Hepatocyte (in vitro differentiated cells): ENCODE data around the gene KRTAP9-9. TPM values are rescaled to one million over a fixed set of nuclear protein-coding genes. Genes with fewer than 3 reads are reported as not detected.
"Not testable (repeated sequence)": the region's sequence is repeated elsewhere in the genome, so short reads cannot be mapped to it uniquely, and the experiment has no call there.

Source experiments
- DNase-seq: peaks from one replicate; pipeline ENCODE4 v3.0.0-alpha.2; 2016; ENCODE audit warnings: low spot score
- H2AFZ ChIP-seq: fragments of 200-600 bp; sonication (generic); 2 replicates; pipeline ENCODE4 v1.6.0; 2016; ENCODE audit warnings: antibody characterized with exemption, mild to moderate bottlenecking
- H3K27ac ChIP-seq: fragments of 200-600 bp; sonication (generic); 2 replicates; pipeline ENCODE4 v1.5.1; 2016; ENCODE audit warnings: mild to moderate bottlenecking
- H3K27me3 ChIP-seq: fragments of 200-600 bp; sonication (generic); 2 replicates; pipeline ENCODE4 v1.6.1; 2016
- H3K36me3 ChIP-seq: fragments of 200-600 bp; sonication (generic); replicated peaks from 2 replicates; pipeline ENCODE4 v1.5.1; 2016; ENCODE audit warnings: low read depth; ENCODE audit not compliant: insufficient read depth
- H3K4me1 ChIP-seq: fragments of 200-600 bp; sonication (generic); 2 replicates; pipeline ENCODE4 v1.5.1; 2016; ENCODE audit warnings: mild to moderate bottlenecking, moderate library complexity; ENCODE audit not compliant: insufficient read depth
- H3K4me2 ChIP-seq: fragments of 200-600 bp; sonication (generic); 2 replicates; pipeline ENCODE4 v1.6.0; 2016
- H3K4me3 ChIP-seq: fragments of 200-600 bp; sonication (generic); 2 replicates; pipeline ENCODE4 v1.5.1; 2016; ENCODE audit warnings: mild to moderate bottlenecking
- H3K79me2 ChIP-seq: fragments of 200-600 bp; sonication (generic); 2 replicates; pipeline ENCODE4 v1.6.0; 2017; ENCODE audit warnings: mild to moderate bottlenecking
- H3K9me2 ChIP-seq: fragments of 200-600 bp; sonication (generic); replicated peaks from 2 replicates; pipeline ENCODE4 v1.6.0; 2017; ENCODE audit warnings: mild to moderate bottlenecking; ENCODE audit not compliant: insufficient read depth
- H3K9me3 ChIP-seq: fragments of 200-600 bp; sonication (generic); 2 replicates; pipeline ENCODE4 v1.5.1; 2016; ENCODE audit warnings: low read depth, mild to moderate bottlenecking
- H4K20me1 ChIP-seq: fragments of 200-600 bp; sonication (generic); 2 replicates; pipeline ENCODE4 v1.6.0; 2016; ENCODE audit warnings: mild to moderate bottlenecking; ENCODE audit not compliant: insufficient read depth, poor library complexity, severe bottlenecking
- EZH2 ChIP-seq: fragments of 200-600 bp; sonication (generic); IDR thresholded peaks from 2 replicates; pipeline ENCODE4 v1.6.1; 2016; ENCODE audit warnings: antibody characterized with exemption, mild to moderate bottlenecking, borderline replicate concordance
- EZH2phosphoT487 ChIP-seq: fragments of 200-600 bp; sonication (generic); IDR thresholded peaks from one replicate; pipeline ENCODE4 v1.6.1; 2018; ENCODE audit warnings: antibody characterized with exemption, mild to moderate bottlenecking, low read depth, moderate library complexity; ENCODE audit not compliant: unreplicated experiment, severe bottlenecking
- WGBS: methylation state at CpG from one replicate; pipeline ENCODE4 v1.1.6; 2016; ENCODE audit warnings: low lambda C conversion rate; ENCODE audit errors: missing lambda C conversion rate; 5-methylcytosine and 5-hydroxymethylcytosine counted together
- polyA plus RNA-seq: library from polyadenylated mRNA; unstranded; fragments of >200 nt; fragmentation: Nextera tagmentation; extraction: Ambion mirVana; gene quantifications from 2 replicates; pipeline ENCODE4 v1.2.1, GENCODE V29; 2016
- total RNA-seq: library from RNA; depleted of rRNA; stranded (reverse); fragments of >200 nt; gene quantifications from 2 replicates; pipeline ENCODE4 v1.2.3, GENCODE V29; 2014
- TF ChIP-seq, protein P1 (sequence below): fragments of 200-600 bp; sonication (generic); IDR thresholded peaks from 2 replicates; pipeline ENCODE4 v1.5.1; 2016; ENCODE audit warnings: antibody characterized with exemption, mild to moderate bottlenecking; ENCODE audit not compliant: poor library complexity

The KRTAP9-9 gene
- total and polyA plus RNA-seq, 2 experiments from 2014 or later: not detected

- Histone ChIP-seq H3K79me2 (no peaks in the 10 kb centered on the region), H3K4me2 (no peak overlapping the region), H3K4me3 (no peak overlapping the region), H3K27me3 (peaks cover 5% of the 10 kb centered on the region), H2AFZ (no peak overlapping the region), H3K4me1 (no peaks in the 10 kb centered on the region), H3K27ac (no peak overlapping the region), H4K20me1 (no peaks in the 10 kb centered on the region), H3K9me3 (no peaks in the 10 kb centered on the region), H3K36me3 (no peaks in the 10 kb centered on the region), H3K9me2 (no peaks in the 10 kb centered on the region)
- TF ChIP-seq EZH2phosphoT487 (no peak), EZH2 (no peak)
- TF ChIP-seq, protein P1, sequence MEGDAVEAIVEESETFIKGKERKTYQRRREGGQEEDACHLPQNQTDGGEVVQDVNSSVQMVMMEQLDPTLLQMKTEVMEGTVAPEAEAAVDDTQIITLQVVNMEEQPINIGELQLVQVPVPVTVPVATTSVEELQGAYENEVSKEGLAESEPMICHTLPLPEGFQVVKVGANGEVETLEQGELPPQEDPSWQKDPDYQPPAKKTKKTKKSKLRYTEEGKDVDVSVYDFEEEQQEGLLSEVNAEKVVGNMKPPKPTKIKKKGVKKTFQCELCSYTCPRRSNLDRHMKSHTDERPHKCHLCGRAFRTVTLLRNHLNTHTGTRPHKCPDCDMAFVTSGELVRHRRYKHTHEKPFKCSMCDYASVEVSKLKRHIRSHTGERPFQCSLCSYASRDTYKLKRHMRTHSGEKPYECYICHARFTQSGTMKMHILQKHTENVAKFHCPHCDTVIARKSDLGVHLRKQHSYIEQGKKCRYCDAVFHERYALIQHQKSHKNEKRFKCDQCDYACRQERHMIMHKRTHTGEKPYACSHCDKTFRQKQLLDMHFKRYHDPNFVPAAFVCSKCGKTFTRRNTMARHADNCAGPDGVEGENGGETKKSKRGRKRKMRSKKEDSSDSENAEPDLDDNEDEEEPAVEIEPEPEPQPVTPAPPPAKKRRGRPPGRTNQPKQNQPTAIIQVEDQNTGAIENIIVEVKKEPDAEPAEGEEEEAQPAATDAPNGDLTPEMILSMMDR: no peak
- DNase-seq: no peak
- WGBS: no CpG with 5 or more reads among the region's 1 CpG
These were observed 16.7 kb downstream of the KRTAP9-9 start for GRCh38 chr17:41271858-41272257.

DNA sequence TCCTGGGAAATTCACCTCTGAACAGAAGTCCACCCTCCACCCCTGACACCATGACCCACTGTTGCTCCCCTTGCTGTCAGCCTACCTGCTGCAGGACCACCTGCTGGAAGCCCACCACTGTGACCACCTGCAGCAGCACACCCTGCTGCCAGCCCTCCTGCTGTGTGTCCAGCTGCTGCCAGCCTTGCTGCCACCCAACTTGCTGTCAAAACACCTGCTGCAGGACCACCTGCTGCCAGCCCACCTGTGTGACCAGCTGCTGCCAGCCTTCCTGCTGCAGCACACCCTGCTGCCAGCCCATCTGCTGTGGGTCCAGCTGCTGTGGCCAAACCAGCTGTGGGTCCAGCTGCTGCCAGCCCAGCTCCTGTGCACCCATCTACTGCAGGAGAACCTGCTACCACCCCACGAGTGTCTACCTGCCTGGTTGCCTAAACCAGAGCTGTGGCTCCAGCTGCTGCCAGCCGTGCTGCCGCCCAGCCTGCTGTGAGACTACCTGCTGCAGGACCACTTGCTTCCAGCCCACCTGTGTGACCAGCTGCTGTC is 20.5 kb downstream of the KRTAP9-9 start, which contains the start of gene KRTAP9-7:
KRTAP9-7 (plus strand) TSS at position 51 of the 543 bp plus-strand sequence; CDS start at position 51, 0 bp downstream.
- peak; percentile 1 for DNase-seq
- not testable (repeated sequence) for H3K36me3 ChIP-seq, H3K79me2 ChIP-seq, H3K4me2 ChIP-seq, H3K27ac ChIP-seq, H2AFZ ChIP-seq, H3K9me2 ChIP-seq, H3K4me3 ChIP-seq, H3K9me3 ChIP-seq, H4K20me1 ChIP-seq, H3K27me3 ChIP-seq, H3K4me1 ChIP-seq
- 87% methylated on average over 3 of the region's 3 CpGs for WGBS

GRCh38 chr17:41278176-41278955 is 23.2 kb downstream of the KRTAP9-9 start:
- Histone ChIP-seq H3K79me2 (no peaks in the 10 kb centered on the region), H2AFZ (no peak overlapping the region), H3K4me2 (no peak overlapping the region), H3K9me3 (no peaks in the 10 kb centered on the region), H4K20me1 (no peaks in the 10 kb centered on the region), H3K4me3 (no peak overlapping the region), H3K27ac (no peak overlapping the region), H3K4me1 (no peaks in the 10 kb centered on the region), H3K27me3 (peaks cover 7% of the 10 kb centered on the region), H3K36me3 (no peaks in the 10 kb centered on the region), H3K9me2 (no peaks in the 10 kb centered on the region)
- no peak for TF ChIP-seq EZH2
- 89% methylated on average over 3 of the region's 3 CpGs for WGBS
- DNase-seq: peak; percentile 1

- Histone ChIP-seq H3K36me3 (no peaks in the 10 kb centered on the region), H4K20me1 (no peaks in the 10 kb centered on the region), H3K9me2 (no peaks in the 10 kb centered on the region), H3K9me3 (no peaks in the 10 kb centered on the region), H3K27me3 (no peaks in the 10 kb centered on the region), H3K27ac (no peak overlapping the region), H2AFZ (no peak overlapping the region), H3K79me2 (no peaks in the 10 kb centered on the region), H3K4me1 (no peaks in the 10 kb centered on the region), H3K4me2 (no peak overlapping the region), H3K4me3 (no peak overlapping the region)
- 36% methylated on average over 3 of the region's 3 CpGs for WGBS
- DNase-seq: peak; percentile 1
- TF ChIP-seq, protein P1: no peak
- TF ChIP-seq EZH2phosphoT487 (no peak), EZH2 (no peak)
These were observed 28.9 kb downstream of the KRTAP9-9 start for GRCh38 chr17:41284043-41284442.
